ENCODE results near the gene C16orf96. TPM values are rescaled to one million over a fixed set of nuclear protein-coding genes. Genes with fewer than 3 reads are reported as not detected.

C16orf96 gene
- total and polyA plus RNA-seq, 2 donors (not counting 3 experiments of a cell fraction or from before 2014, with no cell fraction given), result not detected

- POLR2A ChIA-PET, result no interaction called here
- Histone ChIP-seq H3K79me2 (ENCODE audit: control insufficient read depth, insufficient read depth, low read length) (no peaks in the 10 kb centered on the region), H3K4me1 (ENCODE audit: control insufficient read depth, extremely low read depth, insufficient read depth, low read length) (no peaks in the 10 kb centered on the region), H3K4me3 (replicated peaks in 1 of 3; ENCODE audit: insufficient read depth in 1 of 3, low read depth in 1 of 3, low read length in 3 of 3) (no peak overlapping the region), H3K9me1 (replicated peaks; ENCODE audit: control insufficient read depth, extremely low read depth, insufficient read depth, low read length) (no peaks in the 10 kb centered on the region), H3K9ac (replicated peaks; ENCODE audit: extremely low read depth, insufficient read depth, low read length) (no peak overlapping the region), H3K9me3 (replicated peaks; ENCODE audit: control insufficient read depth, insufficient read depth, low read length) (no peaks in the 10 kb centered on the region), H3K4me2 (ENCODE audit: insufficient read depth, low read length) (no peak overlapping the region), H3K27me3 (ENCODE audit: control insufficient read depth in 2 of 2, insufficient read depth in 2 of 2, low read length in 2 of 2) (no peaks in the 10 kb centered on the region), H4K20me1 (replicated peaks; ENCODE audit: control insufficient read depth, extremely low read depth, insufficient read depth, low read length) (no peaks in the 10 kb centered on the region), H2AFZ (ENCODE audit: low read depth, low read length) (no peak overlapping the region), H3K27ac (ENCODE audit: insufficient read depth, low read depth, low read length) (no peak overlapping the region), H3K36me3 (ENCODE audit: control insufficient read depth in 2 of 2, extremely low read depth in 1 of 2, insufficient read depth in 2 of 2, low read length in 2 of 2) (peaks cover 0 to 4% of the 10 kb centered on the region in 2 experiments)
- intact Hi-C loops (cut with micrococcal nuclease) (loop anchor here (2.0 kb wide), 1 partner anchor 15 kb away; no protein-coding TSS in a partner anchor), dilution Hi-C loops (cut with MboI; ENCODE audit: extremely low pct_ligation_motif_present, low sequenced_read_pairs) (no loop called here)
- TF ChIP-seq EZH2 (IDR thresholded peaks at IDR 0.05; ENCODE audit: borderline replicate concordance, low read depth, low read length, severe bottlenecking) (no peak), CTCF (IDR thresholded peaks at IDR 0.05; ENCODE audit: extremely low read depth in 1 of 2, insufficient read depth in 1 of 2, low read depth in 1 of 2, low read length in 2 of 2) (no peak), MAX (IDR thresholded peaks at IDR 0.05; ENCODE audit: insufficient read depth, insufficient read length) (no peak), POLR2A (IDR thresholded peaks at IDR 0.05; ENCODE audit: low read depth, low read length) (no peak), POLR2AphosphoS5 (IDR thresholded peaks at IDR 0.05; ENCODE audit: insufficient read depth, low read depth, low read length) (no peak), GATA2 (IDR thresholded peaks at IDR 0.05; ENCODE audit: insufficient read depth, insufficient read length, low read depth, low read length) (no peak), JUN (IDR thresholded peaks at IDR 0.05; ENCODE audit: borderline replicate concordance, insufficient read depth, insufficient read length, low read depth) (no peak), FOS (IDR thresholded peaks at IDR 0.05; ENCODE audit: borderline replicate concordance, insufficient read depth, low read length) (no peak), MYC (IDR thresholded peaks at IDR 0.05; ENCODE audit: low read depth, low read length) (no peak)
- FAIRE-seq (no peak), DNase-seq (ENCODE audit: low read depth, low spot score) (no peak)
- no TSS peak for BruUV-seq (replicated peaks)
- CTCF ChIA-PET, result interaction anchor here (0.6 to 1.8 kb wide), 4 partner anchors 27 to 103 kb away, joined by 3 to 6 read pairs (median 4); partner anchors contain the start of gene C16orf96
Measured at GRCh38 chr16:4522051-4522581, 34.0 kb upstream of the C16orf96 start.

Measured in endothelial cell of umbilical vein (primary cell).